Sigmoid colon (tissue), 7 donors: ENCODE results near the gene PLXNA4. TPM values are rescaled to one million over a fixed set of nuclear protein-coding genes. Genes with fewer than 3 reads are reported as not detected.

Experiments used
- DNase-seq: peaks from one replicate; pipeline ENCODE4 v3.0.0-alpha.2; 2019
- H3K27ac ChIP-seq, 4 donors: fragments of 200-600 bp; sonication (generic); one replicate each; pipeline ENCODE4 v1.5.1; 2016 to 2019; ENCODE audit warnings: mild to moderate bottlenecking in 1 of 4
- H3K27me3 ChIP-seq, 3 donors: fragments of 200-600 bp; sonication (generic); one replicate each; pipeline ENCODE4 v1.5.1; 2019; ENCODE audit warnings: mild to moderate bottlenecking in 1 of 3
- H3K36me3 ChIP-seq, 4 donors: fragments of 200-600 bp; sonication (generic); one replicate each; pipeline ENCODE4 v1.5.1; 2016 to 2019
- H3K4me1 ChIP-seq, 4 donors: fragments of 200-600 bp; sonication (generic); one replicate each; pipeline ENCODE4 v1.5.1; 2017 to 2019
- H3K4me3 ChIP-seq, 4 donors: fragments of 200-600 bp; sonication (generic); one replicate each; pipeline ENCODE4 v1.5.1; 2017 to 2019; ENCODE audit warnings: mild to moderate bottlenecking in 2 of 4, moderate library complexity in 1 of 4
- H3K9me3 ChIP-seq, 4 donors: fragments of 200-600 bp in 3 of 4; sonication (generic) in 3 of 4; one replicate each; pipeline versions ENCODE4 v1.5.1 to v1.6.1; 2013 to 2019
- CTCF ChIP-seq, 4 experiments: fragments of 450-650 bp in 3 of 4; fragments of 200-600 bp in 1 of 4; IDR thresholded peaks; one replicate each; pipeline ENCODE4 v1.5.1; 2016 to 2019; ENCODE audit warnings: antibody characterized with exemption in 4 of 4, mild to moderate bottlenecking in 3 of 4, moderate library complexity in 2 of 4
- EP300 ChIP-seq, 4 donors: sonication (generic); formaldehyde crosslinking; IDR thresholded peaks; one replicate each; pipeline ENCODE4 v1.6.1; 2017; ENCODE audit warnings: antibody characterized with exemption in 4 of 4
- POLR2A ChIP-seq, 2 donors: fragments of 450-650 bp; IDR thresholded peaks; one replicate each; pipeline ENCODE4 v1.6.1; 2016; ENCODE audit warnings: antibody characterized with exemption in 2 of 2, mild to moderate bottlenecking in 2 of 2, moderate library complexity in 2 of 2
- POLR2AphosphoS5 ChIP-seq, 4 donors: sonication (generic); formaldehyde crosslinking; IDR thresholded peaks; one replicate each; pipeline ENCODE4 v1.6.1; 2017; ENCODE audit warnings: antibody characterized with exemption in 4 of 4
- WGBS, 2 donors: extraction: QIAGEN DNeasy Blood & Tissue Kit; methylation state at CpG; one replicate each; pipeline ENCODE4 v1.1.7; 2013; 5-methylcytosine and 5-hydroxymethylcytosine counted together
- intact Hi-C: fragments of 100-400 bp; cut with DNase I; formaldehyde crosslinking; loops from one replicate; pipeline ENCODE4 v1.15.1; 2023
- polyA plus RNA-seq, 3 donors: library from polyadenylated mRNA; stranded (reverse); fragments of 200-250 nt; gene quantifications; one replicate each; pipeline ENCODE4 v1.2.3, GENCODE V29; 2013
- total RNA-seq, 4 donors: library from RNA; depleted of rRNA; stranded (reverse); fragments of >200 nt; gene quantifications; one replicate each; pipeline ENCODE4 v1.1.0, GENCODE V29; 2016
- donor health status: healthy with polysubstance abuse.
- donor health status: Bipolar disorder and iron deficiency.
- donor health status: healthy.

Gene PLXNA4
- total and polyA plus RNA-seq, 7 donors: under 0.01 to 10.5 (median 3.7) TPM; not detected in 1

- peaks cover 0 to 30% (median 21%) of the 10 kb centered on the region in 4 donors for H3K4me1 ChIP-seq
- intact Hi-C loops: no loop called here
- H3K9me3 ChIP-seq: no peaks in the 10 kb centered on the region
- TF ChIP-seq CTCF (IDR thresholded peaks at IDR 0.05) (no peak), POLR2A (IDR thresholded peaks at IDR 0.05) (no peak), EP300 (IDR thresholded peaks at IDR 0.05) (no peak), POLR2AphosphoS5 (IDR thresholded peaks at IDR 0.05) (no peak)
- DNase-seq: no peak
- H3K36me3 ChIP-seq: no peaks in the 10 kb centered on the region
- H3K27me3 ChIP-seq: no peaks in the 10 kb centered on the region
- 79 to 89% methylated on average over 13 of the region's 13 CpGs for WGBS, 2 donors
- no peak overlapping the region for H3K4me3 ChIP-seq
- H3K27ac ChIP-seq: no peak overlapping the region
Measured at GRCh38 chr7:132076301-132077035, 499.8 kb downstream of the PLXNA4 start.

- Histone ChIP-seq H3K27me3 (no peaks in the 10 kb centered on the region), H3K4me1 (peaks cover 0 to 21% (median 12%) of the 10 kb centered on the region in 4 donors), H3K4me3 (no peak overlapping the region), H3K36me3 (no peaks in the 10 kb centered on the region), H3K27ac (no peak overlapping the region), H3K9me3 (no peaks in the 10 kb centered on the region)
- TF ChIP-seq EP300 (IDR thresholded peaks at IDR 0.05) (no peak), POLR2A (IDR thresholded peaks at IDR 0.05) (no peak), CTCF (IDR thresholded peaks at IDR 0.05) (no peak), POLR2AphosphoS5 (IDR thresholded peaks at IDR 0.05) (no peak)
- WGBS, 2 donors: 14 to 31% methylated on average over 6 of the region's 6 CpGs
- no peak for DNase-seq
- intact Hi-C loops: no loop called here
Measured at GRCh38 chr7:132075515-132075914, 500.8 kb downstream of the PLXNA4 start.

- Histone ChIP-seq H3K4me1 (peaks cover 0 to 6% (median under 1%) of the 10 kb centered on the region in 4 donors), H3K4me3 (no peak overlapping the region), H3K27ac (no peak overlapping the region), H3K36me3 (no peaks in the 10 kb centered on the region), H3K9me3 (no peaks in the 10 kb centered on the region), H3K27me3 (no peaks in the 10 kb centered on the region)
- WGBS, 2 donors: 88 to 89% methylated on average over 15 of the region's 15 CpGs
- intact Hi-C loops: no loop called here
- TF ChIP-seq EP300 (IDR thresholded peaks at IDR 0.05) (no peak), POLR2A (IDR thresholded peaks at IDR 0.05) (no peak), CTCF (IDR thresholded peaks at IDR 0.05) (no peak), POLR2AphosphoS5 (IDR thresholded peaks at IDR 0.05) (no peak)
- DNase-seq: no peak
Measured at GRCh38 chr7:132073920-132074589, 502.2 kb downstream of the PLXNA4 start.
